PC-9 (cell line): ENCODE measurements around the gene PTPN20. TPM values are rescaled to one million over a fixed set of nuclear protein-coding genes. Genes with fewer than 3 reads are reported as not detected.

Experiments used
- BruUV-seq: library from RNA; stranded (reverse); fragments of 400-500 nt; replicated peaks from 2 replicates; lab custom pipeline; 2021; lab: Mats Ljungman, UMichigan
- CTCF ChIA-PET: fragments of 300-600 bp; sonication (Branson Sonifier 250); formaldehyde crosslinking; loops from one replicate; lab custom pipeline; 2022; ENCODE audit warnings: antibody characterized with exemption; lab: Charles Lee
- POLR2A ChIA-PET: fragments of 300-600 bp; sonication (Branson Sonifier 250); formaldehyde crosslinking; loops from one replicate; lab custom pipeline; 2022; ENCODE audit warnings: antibody characterized with exemption; ENCODE audit not compliant: unreplicated experiment; lab: Charles Lee
- DNase-seq, 2 experiments: peaks; one replicate each; pipeline versions ENCODE4 v3.0.0 to v3.0.0-alpha.2; 2015 to 2022; ENCODE audit warnings: mixed read lengths in 1 of 2
- H2AFZ ChIP-seq: fragments of 200-600 bp; sonication (generic); 2 replicates; pipeline ENCODE4 v1.8.1; 2017; ENCODE audit warnings: antibody characterized with exemption
- H3F3A ChIP-seq: fragments of 200-600 bp; sonication (generic); 2 replicates; pipeline ENCODE4 v1.8.1; 2017; ENCODE audit warnings: antibody characterized with exemption, mild to moderate bottlenecking, low read depth; ENCODE audit not compliant: insufficient read depth
- H3K27ac ChIP-seq: fragments of 200-600 bp; sonication (generic); 2 replicates; pipeline ENCODE4 v1.6.1; 2016; ENCODE audit warnings: mixed run types
- H3K27me3 ChIP-seq: fragments of 200-600 bp; sonication (generic); 2 replicates; pipeline ENCODE4 v1.6.1; 2016; ENCODE audit warnings: low read depth, mixed run types; ENCODE audit not compliant: insufficient read depth
- H3K36me3 ChIP-seq: fragments of 200-600 bp; sonication (generic); 2 replicates; pipeline ENCODE4 v1.6.1; 2016; ENCODE audit warnings: low read depth, mixed run types
- H3K4me1 ChIP-seq: fragments of 200-600 bp; sonication (generic); replicated peaks from 2 replicates; pipeline ENCODE4 v1.6.1; 2016; ENCODE audit warnings: mixed run types; ENCODE audit not compliant: insufficient read depth
- H3K4me2 ChIP-seq: fragments of 200-600 bp; sonication (generic); 2 replicates; pipeline ENCODE4 v1.6.1; 2017; ENCODE audit warnings: mixed run types
- H3K4me3 ChIP-seq: fragments of 200-600 bp; sonication (generic); 2 replicates; pipeline ENCODE4 v1.6.1; 2016; ENCODE audit warnings: mixed run types
- H3K79me2 ChIP-seq: fragments of 200-600 bp; sonication (generic); 2 replicates; pipeline ENCODE4 v1.6.1; 2017; ENCODE audit warnings: low read depth, mixed run types
- H3K9me2 ChIP-seq: fragments of 200-600 bp; sonication (generic); 2 replicates; pipeline ENCODE4 v1.8.1; 2017; ENCODE audit warnings: mild to moderate bottlenecking; ENCODE audit not compliant: insufficient read depth
- H3K9me3 ChIP-seq: fragments of 200-600 bp; sonication (generic); 2 replicates; pipeline ENCODE4 v1.8.1; 2016; ENCODE audit warnings: low read depth; ENCODE audit not compliant: insufficient read depth
- H4K20me1 ChIP-seq: fragments of 200-600 bp; sonication (generic); 2 replicates; pipeline ENCODE4 v1.8.1; 2017; ENCODE audit not compliant: insufficient read depth
- CTCF ChIP-seq: fragments of 200-600 bp; sonication (generic); conservative IDR thresholded peaks from 2 replicates; pipeline ENCODE4 v1.6.1; 2017; ENCODE audit warnings: mixed run types, antibody characterized with exemption, mild to moderate bottlenecking, moderate library complexity
- EZH2 ChIP-seq: fragments of 200-600 bp; sonication (generic); IDR thresholded peaks from 2 replicates; pipeline ENCODE4 v1.8.0; 2017; ENCODE audit warnings: antibody characterized with exemption, low read depth
- intact Hi-C: fragments of 100-400 bp; cut with micrococcal nuclease; formaldehyde crosslinking; loops from one replicate; pipeline ENCODE4 v1.10.0; 2022; ENCODE audit not compliant: unreplicated experiment
- total RNA-seq: library from RNA; stranded (reverse); gene quantifications from 2 replicates; pipeline ENCODE4 v1.2.3, GENCODE V29; 2021

The PTPN20 gene
- total RNA-seq, 1 experiment from 2014 or later, result 19.1 TPM

GRCh38 chr10:47027784-47028260 lies 116.6 kb downstream of the PTPN20 start:
- Histone ChIP-seq H2AFZ (no peak overlapping the region), H3K4me2 (no peak overlapping the region), H3K36me3 (no peaks in the 10 kb centered on the region), H3K4me3 (no peak overlapping the region), H3K9me2 (no peaks in the 10 kb centered on the region), H3K4me1 (no peaks in the 10 kb centered on the region), H3K9me3 (no peaks in the 10 kb centered on the region), H3K27me3 (no peaks in the 10 kb centered on the region), H3K79me2 (no peaks in the 10 kb centered on the region), H3F3A (no peaks in the 10 kb centered on the region), H3K27ac (no peak overlapping the region), H4K20me1 (no peaks in the 10 kb centered on the region)
- POLR2A ChIA-PET, result no interaction called here
- BruUV-seq, result no TSS peak
- intact Hi-C loops, result loop anchor here (10.0 kb wide), 1 partner anchor 803 kb away; no protein-coding TSS in a partner anchor
- no peak for TF ChIP-seq EZH2
- no peak for TF ChIP-seq CTCF
- CTCF ChIA-PET, result no interaction called here
- DNase-seq, result no peak

GRCh38 chr10:47028466-47028865 lies 117.2 kb downstream of the PTPN20 start:
- H3K9me3 ChIP-seq, result no peaks in the 10 kb centered on the region
- no peak overlapping the region for H2AFZ ChIP-seq
- H3F3A ChIP-seq, result no peaks in the 10 kb centered on the region
- intact Hi-C loops, result loop anchor here (10.0 kb wide), 1 partner anchor 804 kb away; no protein-coding TSS in a partner anchor
- ChIA-PET POLR2A (no interaction called here), CTCF (no interaction called here)
- H3K4me2 ChIP-seq, result no peak overlapping the region
- H3K4me1 ChIP-seq, result no peaks in the 10 kb centered on the region
- no peak for DNase-seq
- H3K36me3 ChIP-seq, result no peaks in the 10 kb centered on the region
- H3K27me3 ChIP-seq, result no peaks in the 10 kb centered on the region
- no peak overlapping the region for H3K27ac ChIP-seq
- no peaks in the 10 kb centered on the region for H3K9me2 ChIP-seq
- no peak for TF ChIP-seq CTCF
- no peak for TF ChIP-seq EZH2
- no peak overlapping the region for H3K4me3 ChIP-seq
- H4K20me1 ChIP-seq, result no peaks in the 10 kb centered on the region
- BruUV-seq, result no TSS peak
- H3K79me2 ChIP-seq, result no peaks in the 10 kb centered on the region

- ChIA-PET POLR2A (no interaction called here), CTCF (no interaction called here)
- H3K27me3 ChIP-seq, result no peaks in the 10 kb centered on the region
- H3K9me2 ChIP-seq, result no peaks in the 10 kb centered on the region
- no TSS peak for BruUV-seq
- H3K79me2 ChIP-seq, result no peaks in the 10 kb centered on the region
- H3K4me1 ChIP-seq, result no peaks in the 10 kb centered on the region
- H3F3A ChIP-seq, result no peaks in the 10 kb centered on the region
- no peak overlapping the region for H2AFZ ChIP-seq
- H3K4me2 ChIP-seq, result no peak overlapping the region
- no peak overlapping the region for H3K27ac ChIP-seq
- H4K20me1 ChIP-seq, result no peaks in the 10 kb centered on the region
- no peaks in the 10 kb centered on the region for H3K36me3 ChIP-seq
- intact Hi-C loops, result loop anchor here (10.0 kb wide), 1 partner anchor 805 kb away; no protein-coding TSS in a partner anchor
- TF ChIP-seq EZH2, result no peak
- no peak for TF ChIP-seq CTCF
- H3K4me3 ChIP-seq, result no peak overlapping the region
- DNase-seq, result no peak
- no peaks in the 10 kb centered on the region for H3K9me3 ChIP-seq
Observed at GRCh38 chr10:47029181-47030009, 118.2 kb downstream of the PTPN20 start.
